Mesothelial cell of epicardium (in vitro differentiated cells): ENCODE results near the gene DPH1. TPM values are rescaled to one million over a fixed set of nuclear protein-coding genes. Genes with fewer than 3 reads are reported as not detected.

ENCODE experiments used
- DNase-seq, 2 experiments: peaks; one replicate each; pipeline ENCODE4 v3.0.0; 2021; ENCODE audit warnings: low spot score in 2 of 2; ENCODE audit not compliant: unreplicated experiment in 2 of 2
- H3K27ac Mint-ChIP-seq: 2 replicates; pipeline ENCODE4 v1.8.0; 2021; ENCODE audit warnings: mixed read lengths
- H3K27me3 Mint-ChIP-seq: 2 replicates; pipeline ENCODE4 v1.8.0; 2021; ENCODE audit warnings: low read depth, mixed read lengths
- H3K36me3 Mint-ChIP-seq: 2 replicates; pipeline ENCODE4 v1.8.0; 2021; ENCODE audit warnings: mixed read lengths
- H3K4me1 Mint-ChIP-seq: 2 replicates; pipeline ENCODE4 v1.8.0; 2021; ENCODE audit warnings: mixed read lengths
- H3K4me3 Mint-ChIP-seq: 2 replicates; pipeline ENCODE4 v1.8.0; 2021; ENCODE audit warnings: mild to moderate bottlenecking, moderate library complexity, mixed read lengths
- H3K9me3 Mint-ChIP-seq: 2 replicates; pipeline ENCODE4 v1.8.0; 2021; ENCODE audit warnings: mixed read lengths
- CTCF ChIP-seq: fragments of 200-600 bp; sonication (generic); IDR thresholded peaks from one replicate; pipeline ENCODE4 v1.5.0; 2021; ENCODE audit warnings: antibody characterized with exemption; ENCODE audit not compliant: unreplicated experiment
- total RNA-seq: library from RNA; stranded (reverse); gene quantifications from 3 replicates; pipeline ENCODE4 v1.2.1, GENCODE V29; 2021

Gene DPH1
- total RNA-seq, 1 donor from 2014 or later, result 63.8 TPM

DNA sequence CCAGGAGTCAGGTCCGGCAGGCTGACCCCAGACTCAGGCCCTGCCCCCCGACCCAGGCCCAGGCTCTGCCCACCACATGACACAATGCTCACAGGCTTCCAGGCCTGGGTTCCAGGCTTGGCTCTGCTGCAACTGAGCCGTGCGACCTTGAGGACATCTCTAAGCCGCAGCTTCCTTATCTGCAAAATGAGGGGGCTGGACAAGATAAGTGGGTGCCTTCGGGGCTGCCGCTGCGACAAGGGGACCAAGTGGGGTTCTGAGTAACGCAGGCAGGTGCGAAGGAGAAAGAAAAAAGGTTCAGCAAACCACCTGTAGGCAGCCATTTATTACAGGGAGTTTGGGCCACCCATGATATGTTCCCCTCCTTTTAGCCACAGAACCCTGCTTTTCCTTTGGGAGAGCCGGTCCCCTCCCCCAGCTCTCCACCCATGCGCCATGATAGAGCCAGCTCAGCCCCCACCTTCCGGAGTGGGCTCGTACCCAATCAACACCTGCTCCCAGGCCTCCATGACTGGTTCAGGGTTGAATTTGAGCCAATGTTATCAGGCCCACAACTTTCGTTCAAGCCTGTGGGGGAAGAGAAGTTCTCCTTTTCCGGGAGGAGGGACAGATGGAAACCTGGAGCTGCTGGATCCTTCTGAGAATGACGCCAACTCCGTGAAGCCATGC, 43.0 kb upstream of the DPH1 start:
- Mint-ChIP-seq H3K4me1 (no peaks in the 10 kb centered on the region), H3K9me3 (no peaks in the 10 kb centered on the region), H3K36me3 (no peaks in the 10 kb centered on the region), H3K27ac (no peak overlapping the region), H3K4me3 (no peak overlapping the region), H3K27me3 (peaks cover 20% of the 10 kb centered on the region)
- TF ChIP-seq CTCF, result no peak
- DNase-seq, result no peak

DNA sequence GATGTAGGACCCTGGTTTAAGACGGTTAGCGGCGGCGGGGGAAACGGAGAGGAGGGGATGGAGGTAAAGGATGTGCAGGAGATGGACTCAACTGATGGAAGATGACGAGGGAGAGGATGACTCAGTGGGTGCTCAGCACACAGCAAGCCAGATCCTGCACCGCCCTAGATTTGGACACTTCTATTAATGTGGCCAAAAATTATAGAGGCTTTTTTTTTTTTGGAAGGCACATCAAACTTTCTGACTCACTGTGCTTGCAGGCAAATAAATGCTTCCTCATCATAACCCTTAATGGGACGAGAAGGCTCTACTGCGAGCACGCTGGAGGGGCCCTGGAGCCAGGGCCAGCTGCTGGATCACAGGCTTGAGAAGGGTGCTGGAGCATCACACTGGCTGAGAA, 40.8 kb upstream of the DPH1 start:
- H3K36me3 Mint-ChIP-seq, result no peaks in the 10 kb centered on the region
- H3K27me3 Mint-ChIP-seq, result peaks cover 17% of the 10 kb centered on the region
- H3K4me1 Mint-ChIP-seq, result no peaks in the 10 kb centered on the region

DNA sequence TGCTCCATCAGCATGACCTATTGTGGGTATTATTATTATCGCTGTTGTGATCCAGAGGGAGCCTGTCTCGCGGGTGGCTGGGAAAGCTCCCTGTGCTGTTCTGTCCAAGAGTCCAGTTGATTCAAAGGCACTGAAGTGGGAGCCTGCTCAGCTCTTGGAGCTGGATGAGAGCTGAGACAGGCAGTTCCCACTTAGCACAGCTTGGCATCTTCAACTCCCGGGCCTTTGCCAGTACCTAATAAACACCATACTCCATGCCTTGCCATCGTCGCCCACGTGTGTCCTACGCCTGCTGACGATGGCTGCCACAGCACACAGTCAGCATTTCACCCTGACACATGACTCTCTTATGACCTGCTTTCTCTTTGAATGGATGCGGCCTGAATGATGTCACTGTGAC, 37.4 kb upstream of the DPH1 start:
- no peak overlapping the region for H3K27ac Mint-ChIP-seq
- peaks cover 17% of the 10 kb centered on the region for H3K4me1 Mint-ChIP-seq
- H3K9me3 Mint-ChIP-seq, result no peaks in the 10 kb centered on the region
- no peaks in the 10 kb centered on the region for H3K36me3 Mint-ChIP-seq
- H3K27me3 Mint-ChIP-seq, result peaks cover 25% of the 10 kb centered on the region
- DNase-seq, result no peak
- H3K4me3 Mint-ChIP-seq, result no peak overlapping the region
- no peak for TF ChIP-seq CTCF

More for the DNA sequence above, 40.8 kb upstream of the DPH1 start:
- Mint-ChIP-seq H3K27ac (no peak overlapping the region), H3K4me3 (no peak overlapping the region), H3K9me3 (no peaks in the 10 kb centered on the region)
- no peak for DNase-seq
- TF ChIP-seq CTCF, result no peak

- H3K4me3 Mint-ChIP-seq, result no peak overlapping the region
- DNase-seq, result no peak
- no peak overlapping the region for H3K27ac Mint-ChIP-seq
- TF ChIP-seq CTCF, result no peak
- peaks cover 20% of the 10 kb centered on the region for H3K27me3 Mint-ChIP-seq
- no peaks in the 10 kb centered on the region for H3K9me3 Mint-ChIP-seq
- no peaks in the 10 kb centered on the region for H3K36me3 Mint-ChIP-seq
- peaks cover 22% of the 10 kb centered on the region for H3K4me1 Mint-ChIP-seq
Measured at GRCh38 chr17:1994707-1995106, 35.2 kb upstream of the DPH1 start.

DNA sequence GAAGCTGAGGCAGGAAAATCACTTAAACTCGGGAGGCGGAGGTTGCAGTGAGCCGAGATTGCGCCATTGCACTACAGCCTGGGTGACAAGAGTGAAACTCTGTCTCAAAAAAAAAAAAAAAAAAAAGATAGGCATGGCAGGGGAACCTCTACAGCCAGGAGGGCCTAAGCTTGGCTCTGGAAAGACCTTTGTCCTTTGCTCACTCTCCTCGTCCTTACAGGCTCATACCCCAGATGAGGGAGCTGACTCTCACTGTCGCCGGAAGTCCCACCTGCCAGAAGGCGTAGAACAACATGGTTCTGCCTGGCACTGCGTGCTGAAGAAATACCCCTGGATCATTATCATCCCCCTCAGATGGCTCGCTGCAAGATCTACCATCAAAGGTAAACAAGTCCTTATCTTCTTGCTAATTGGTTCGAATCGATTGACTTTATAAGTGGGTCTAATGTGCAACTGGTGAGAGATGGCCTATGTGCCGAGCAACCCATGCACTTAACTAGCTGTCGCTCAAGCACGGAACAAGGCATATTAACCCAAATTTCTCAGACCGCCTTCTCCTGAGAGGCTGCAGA, 34.5 kb upstream of the DPH1 start:
- Mint-ChIP-seq H3K27me3 (peaks cover 20% of the 10 kb centered on the region), H3K4me1 (peaks cover 22% of the 10 kb centered on the region), H3K27ac (no peak overlapping the region), H3K9me3 (no peaks in the 10 kb centered on the region), H3K36me3 (no peaks in the 10 kb centered on the region), H3K4me3 (no peak overlapping the region)
- no peak for DNase-seq
- no peak for TF ChIP-seq CTCF
